ENCODE data around the gene ANKRD52.

ANKRD52 gene

DNA sequence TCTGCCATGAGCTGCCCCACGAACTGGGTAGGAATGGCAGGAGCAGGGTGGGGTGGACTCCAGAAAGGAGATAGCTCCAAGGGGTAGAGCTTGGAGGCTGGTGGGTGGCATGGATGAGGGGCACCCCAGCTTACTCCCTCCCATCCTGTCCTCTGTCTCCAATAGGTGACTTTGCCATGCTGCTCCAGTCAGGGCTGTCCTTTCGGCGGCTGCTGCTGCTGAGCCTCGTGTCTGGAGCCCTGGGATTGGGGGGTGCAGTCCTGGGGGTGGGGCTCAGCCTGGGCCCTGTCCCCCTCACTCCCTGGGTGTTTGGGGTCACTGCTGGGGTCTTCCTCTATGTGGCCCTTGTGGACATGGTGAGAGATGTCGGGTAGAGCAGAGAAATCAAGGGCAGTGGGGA is 21.2 kb downstream of the ANKRD52 start:
- H3K4me3 ChIP-seq (ENCODE audit: low read length), result no peak overlapping the region
- no peaks in the 10 kb centered on the region for H3K4me1 ChIP-seq (ENCODE audit: control insufficient read depth, insufficient read depth, low read length)
- H3K27me3 ChIP-seq (ENCODE audit: control insufficient read depth, insufficient read depth, low read length), result no peaks in the 10 kb centered on the region
- peaks cover 44% of the 10 kb centered on the region for H3K36me3 ChIP-seq (ENCODE audit: insufficient read depth, low read length)
- H3K9ac ChIP-seq (ENCODE audit: low read depth, low read length), result no peak overlapping the region
- H3K9me3 ChIP-seq (replicated peaks; ENCODE audit: low read length), result no peaks in the 10 kb centered on the region
- H3K4me2 ChIP-seq (ENCODE audit: low read length), result no peak overlapping the region

DNA sequence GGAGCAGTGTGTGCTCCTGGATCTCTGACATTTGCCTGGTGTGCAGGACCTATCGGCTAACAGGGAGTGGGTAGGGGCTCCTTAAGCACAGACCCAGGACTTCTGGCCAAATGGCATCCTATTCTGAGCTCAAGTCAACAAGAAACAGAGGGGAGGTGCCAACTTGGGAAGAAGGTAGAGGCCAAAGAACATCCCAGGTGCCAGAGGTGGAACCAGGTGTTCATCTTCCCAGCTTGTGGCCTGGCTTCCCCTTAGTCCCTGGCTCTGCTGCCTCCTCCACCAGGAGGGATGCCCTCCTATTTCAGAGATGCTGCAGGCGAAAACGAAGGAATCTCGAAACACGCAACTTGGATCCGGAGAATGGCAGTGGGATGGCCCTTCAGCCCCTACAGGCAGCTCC is 22.1 kb downstream of the ANKRD52 start:
- H3K4me2 ChIP-seq (ENCODE audit: low read length), result no peak overlapping the region
- H3K9ac ChIP-seq (ENCODE audit: low read depth, low read length), result no peak overlapping the region
- peaks cover 37% of the 10 kb centered on the region for H3K36me3 ChIP-seq (ENCODE audit: insufficient read depth, low read length)
- no peaks in the 10 kb centered on the region for H3K4me1 ChIP-seq (ENCODE audit: control insufficient read depth, insufficient read depth, low read length)
- no peaks in the 10 kb centered on the region for H3K9me3 ChIP-seq (replicated peaks; ENCODE audit: low read length)
- no peak overlapping the region for H3K4me3 ChIP-seq (ENCODE audit: low read length)
- H3K27me3 ChIP-seq (ENCODE audit: control insufficient read depth, insufficient read depth, low read length), result no peaks in the 10 kb centered on the region

DNA sequence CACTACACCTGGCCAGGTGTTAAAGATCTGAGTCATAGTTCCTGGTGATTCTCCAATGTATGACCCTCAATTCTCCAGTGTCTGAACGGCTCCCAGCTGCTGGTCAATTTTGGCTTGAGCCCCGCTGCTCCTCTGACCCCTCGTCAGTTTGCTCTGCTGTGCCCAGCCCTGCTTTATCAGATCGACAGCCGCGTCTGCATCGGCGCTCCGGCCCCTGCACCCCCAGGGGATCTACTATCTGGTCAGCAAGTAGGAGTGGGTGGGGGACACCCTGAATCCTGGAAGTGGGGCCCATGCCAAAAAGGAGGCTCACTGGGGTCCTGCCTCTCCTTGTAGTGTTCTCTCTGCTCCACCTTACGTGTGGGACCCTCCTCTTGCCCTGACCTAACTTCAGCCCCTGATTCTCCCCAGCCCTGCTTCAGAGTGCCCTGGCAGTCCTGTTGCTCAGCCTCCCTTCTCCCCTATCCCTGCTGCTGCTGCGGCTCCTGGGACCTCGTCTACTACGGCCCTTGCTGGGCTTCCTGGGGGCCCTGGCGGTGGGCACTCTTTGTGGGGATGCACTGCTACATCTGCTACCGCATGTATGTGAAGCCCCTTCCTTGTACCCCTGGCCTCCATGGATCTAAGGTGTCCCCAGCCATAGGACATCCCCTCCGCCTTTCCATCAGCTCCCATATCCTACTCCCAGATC is 23.3 kb downstream of the ANKRD52 start:
- Histone ChIP-seq H3K4me2 (ENCODE audit: low read length) (no peak overlapping the region), H3K9me3 (replicated peaks; ENCODE audit: low read length) (no peaks in the 10 kb centered on the region), H3K4me3 (ENCODE audit: low read length) (no peak overlapping the region), H3K4me1 (ENCODE audit: control insufficient read depth, insufficient read depth, low read length) (no peaks in the 10 kb centered on the region), H3K27me3 (ENCODE audit: control insufficient read depth, insufficient read depth, low read length) (no peaks in the 10 kb centered on the region), H3K9ac (ENCODE audit: low read depth, low read length) (no peak overlapping the region), H3K36me3 (ENCODE audit: insufficient read depth, low read length) (peaks cover 29% of the 10 kb centered on the region)

DNA sequence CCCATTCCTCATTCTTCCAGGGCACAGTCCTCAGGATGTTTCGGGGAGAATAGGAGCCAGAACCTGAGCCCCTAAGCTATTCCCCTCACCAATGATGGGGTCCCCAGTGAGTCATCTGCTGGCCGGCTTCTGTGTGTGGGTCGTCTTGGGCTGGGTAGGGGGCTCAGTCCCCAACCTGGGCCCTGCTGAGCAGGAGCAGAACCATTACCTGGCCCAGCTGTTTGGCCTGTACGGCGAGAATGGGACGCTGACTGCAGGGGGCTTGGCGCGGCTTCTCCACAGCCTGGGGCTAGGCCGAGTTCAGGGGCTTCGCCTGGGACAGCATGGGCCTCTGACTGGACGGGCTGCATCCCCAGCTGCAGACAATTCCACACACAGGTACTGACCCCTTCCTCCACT is 27.0 kb downstream of the ANKRD52 start:
- Histone ChIP-seq H3K4me2 (ENCODE audit: low read length) (no peak overlapping the region), H3K9ac (ENCODE audit: low read depth, low read length) (no peak overlapping the region), H3K4me1 (ENCODE audit: control insufficient read depth, insufficient read depth, low read length) (no peaks in the 10 kb centered on the region), H3K9me3 (replicated peaks; ENCODE audit: low read length) (no peaks in the 10 kb centered on the region), H3K4me3 (ENCODE audit: low read length) (no peak overlapping the region), H3K36me3 (ENCODE audit: insufficient read depth, low read length) (peaks cover 4% of the 10 kb centered on the region), H3K27me3 (ENCODE audit: control insufficient read depth, insufficient read depth, low read length) (no peaks in the 10 kb centered on the region)

DNA sequence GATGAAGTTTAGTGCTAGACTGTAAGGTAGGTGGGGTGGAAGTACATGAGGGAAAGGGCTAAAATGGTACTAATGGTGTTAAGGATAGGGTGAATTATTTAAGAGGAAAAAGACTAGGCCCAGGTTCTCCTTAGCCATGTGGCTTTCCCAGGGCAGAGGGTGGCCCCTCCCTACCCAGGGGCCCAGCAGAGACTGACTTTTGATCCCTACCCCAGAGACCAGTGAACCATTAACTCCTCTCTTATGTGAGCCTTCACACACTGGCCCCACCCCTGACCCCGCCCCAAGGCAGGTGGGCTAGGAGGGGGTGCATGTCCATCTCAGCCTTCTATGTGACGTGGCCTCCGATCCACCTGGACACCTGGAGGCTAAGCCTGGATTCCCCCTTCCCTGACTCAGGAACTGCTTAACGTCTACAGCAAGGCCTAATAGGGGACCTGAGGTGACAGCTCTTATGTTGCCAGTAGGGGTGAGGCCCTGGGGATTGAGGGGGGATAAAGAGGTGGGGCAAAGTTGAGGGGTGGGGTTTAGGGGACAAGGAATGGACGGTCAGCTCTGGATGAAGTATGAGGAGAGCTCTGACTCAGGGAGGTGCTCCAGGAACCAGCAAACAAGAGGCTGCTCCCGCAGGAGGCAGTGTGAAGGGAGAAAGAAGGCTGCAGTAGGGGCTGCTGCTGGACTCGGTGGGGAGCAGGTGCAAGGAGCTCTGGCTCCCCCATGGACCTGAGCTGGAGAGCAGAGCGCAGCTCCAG is 27.6 kb downstream of the ANKRD52 start:
- no peak overlapping the region for H3K9ac ChIP-seq (ENCODE audit: low read depth, low read length)
- no peaks in the 10 kb centered on the region for H3K27me3 ChIP-seq (ENCODE audit: control insufficient read depth, insufficient read depth, low read length)
- no peaks in the 10 kb centered on the region for H3K4me1 ChIP-seq (ENCODE audit: control insufficient read depth, insufficient read depth, low read length)
- no peak overlapping the region for H3K4me2 ChIP-seq (ENCODE audit: low read length)
- no peaks in the 10 kb centered on the region for H3K9me3 ChIP-seq (replicated peaks; ENCODE audit: low read length)
- no peaks in the 10 kb centered on the region for H3K36me3 ChIP-seq (ENCODE audit: insufficient read depth, low read length)
- H3K4me3 ChIP-seq (ENCODE audit: low read length), result no peak overlapping the region

GRCh38 chr12:56229916-56230431 is 28.2 kb downstream of the ANKRD52 start, which contains the start of gene SLC39A5:
Gene SLC39A5 (plus strand): TSS chr12:56230051. CDS start chr12:56231275, 1,224 bp downstream.
- H3K9me3 ChIP-seq (replicated peaks; ENCODE audit: low read length), result no peaks in the 10 kb centered on the region
- H3K4me1 ChIP-seq (ENCODE audit: control insufficient read depth, insufficient read depth, low read length), result peaks cover 4% of the 10 kb centered on the region
- no peak within 1 kb of the TSS for H3K9ac ChIP-seq (ENCODE audit: low read depth, low read length)
- H3K4me3 ChIP-seq (ENCODE audit: low read length), result no peak within 1 kb of the TSS
- no peaks in the 10 kb centered on the region for H3K36me3 ChIP-seq (ENCODE audit: insufficient read depth, low read length)
- H3K27me3 ChIP-seq (ENCODE audit: control insufficient read depth, insufficient read depth, low read length), result no peaks in the 10 kb centered on the region
- H3K4me2 ChIP-seq (ENCODE audit: low read length), result no peak within 1 kb of the TSS

GRCh38 chr12:56229082-56229481 is 29.1 kb downstream of the ANKRD52 start:
- Histone ChIP-seq H3K36me3 (ENCODE audit: insufficient read depth, low read length) (no peaks in the 10 kb centered on the region), H3K9me3 (replicated peaks; ENCODE audit: low read length) (no peaks in the 10 kb centered on the region), H3K4me2 (ENCODE audit: low read length) (no peak overlapping the region), H3K4me1 (ENCODE audit: control insufficient read depth, insufficient read depth, low read length) (peaks cover 8% of the 10 kb centered on the region), H3K27me3 (ENCODE audit: control insufficient read depth, insufficient read depth, low read length) (no peaks in the 10 kb centered on the region), H3K4me3 (ENCODE audit: low read length) (no peak overlapping the region), H3K9ac (ENCODE audit: low read depth, low read length) (no peak overlapping the region)

DNA sequence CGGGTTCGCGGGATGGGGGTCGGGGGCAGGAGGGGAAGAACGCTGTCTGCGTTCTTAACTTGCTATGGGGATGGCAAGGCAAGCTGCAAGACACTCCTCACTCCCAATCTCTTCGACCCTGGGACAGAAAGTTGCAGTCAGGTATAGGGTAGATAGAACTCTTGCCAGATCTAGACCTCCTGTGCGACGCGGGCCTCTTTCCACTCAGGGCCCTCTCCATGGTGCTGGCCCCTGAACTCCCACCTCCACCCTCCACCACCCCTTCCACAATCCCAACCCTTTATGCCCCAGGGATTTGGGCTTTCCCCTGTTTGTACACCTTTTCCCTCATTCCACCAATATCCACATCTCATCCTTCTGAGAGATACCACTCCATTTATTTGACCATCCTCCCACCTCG is 33.2 kb downstream of the ANKRD52 start:
- Histone ChIP-seq H3K27me3 (ENCODE audit: control insufficient read depth, insufficient read depth, low read length) (no peaks in the 10 kb centered on the region), H3K4me2 (ENCODE audit: low read length) (peak overlapping the region; percentile 92), H3K4me3 (ENCODE audit: low read length) (peak overlapping the region; percentile 85), H3K9ac (ENCODE audit: low read depth, low read length) (peak overlapping the region; percentile 87), H3K9me3 (replicated peaks; ENCODE audit: low read length) (no peaks in the 10 kb centered on the region), H3K36me3 (ENCODE audit: insufficient read depth, low read length) (no peaks in the 10 kb centered on the region), H3K4me1 (ENCODE audit: control insufficient read depth, insufficient read depth, low read length) (peaks cover 25% of the 10 kb centered on the region)

DNA sequence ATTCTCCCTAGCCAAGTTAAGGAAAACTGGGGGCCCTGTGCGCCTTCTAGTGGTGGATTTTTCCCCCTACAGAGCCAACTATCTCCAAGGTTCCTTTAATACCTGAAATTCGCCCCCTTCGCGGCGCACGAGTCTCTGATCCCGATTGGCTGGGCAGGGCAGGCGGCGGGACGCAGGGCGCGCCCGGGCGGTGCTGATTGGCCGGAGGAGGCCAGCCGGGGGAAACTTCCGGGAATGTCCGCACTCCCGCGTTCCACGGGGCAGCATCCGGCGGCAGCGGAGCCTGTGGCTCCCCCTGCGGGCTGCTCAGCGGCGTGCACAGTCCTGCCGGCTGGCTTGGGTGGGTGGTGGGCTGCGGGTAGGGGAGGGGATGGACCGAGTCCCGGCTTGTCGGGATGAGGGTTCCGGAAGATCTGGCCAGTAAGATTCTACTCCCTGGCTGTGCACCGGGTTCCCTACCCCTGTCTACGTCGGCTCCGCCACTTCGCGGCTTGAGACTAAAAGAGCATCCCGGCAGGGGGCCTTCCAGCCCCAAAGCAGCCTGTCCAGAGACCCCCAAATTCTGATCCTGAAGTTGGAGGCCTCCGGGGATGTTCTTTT is 34.0 kb downstream of the ANKRD52 start, which contains the start of gene NABP2:
NABP2 (plus strand) TSS at position 241 of the 600 bp plus-strand sequence. CDS start 515 bp downstream, outside the sequence.
- H3K4me2 ChIP-seq (ENCODE audit: low read length), result peak within 1 kb of the TSS; percentile 92
- H3K27me3 ChIP-seq (ENCODE audit: control insufficient read depth, insufficient read depth, low read length), result no peaks in the 10 kb centered on the region
- peaks cover 26% of the 10 kb centered on the region for H3K4me1 ChIP-seq (ENCODE audit: control insufficient read depth, insufficient read depth, low read length)
- no peaks in the 10 kb centered on the region for H3K9me3 ChIP-seq (replicated peaks; ENCODE audit: low read length)
- no peaks in the 10 kb centered on the region for H3K36me3 ChIP-seq (ENCODE audit: insufficient read depth, low read length)
- peak within 1 kb of the TSS; percentile 87 for H3K9ac ChIP-seq (ENCODE audit: low read depth, low read length)
- H3K4me3 ChIP-seq (ENCODE audit: low read length), result peak within 1 kb of the TSS; percentile 85

DNA sequence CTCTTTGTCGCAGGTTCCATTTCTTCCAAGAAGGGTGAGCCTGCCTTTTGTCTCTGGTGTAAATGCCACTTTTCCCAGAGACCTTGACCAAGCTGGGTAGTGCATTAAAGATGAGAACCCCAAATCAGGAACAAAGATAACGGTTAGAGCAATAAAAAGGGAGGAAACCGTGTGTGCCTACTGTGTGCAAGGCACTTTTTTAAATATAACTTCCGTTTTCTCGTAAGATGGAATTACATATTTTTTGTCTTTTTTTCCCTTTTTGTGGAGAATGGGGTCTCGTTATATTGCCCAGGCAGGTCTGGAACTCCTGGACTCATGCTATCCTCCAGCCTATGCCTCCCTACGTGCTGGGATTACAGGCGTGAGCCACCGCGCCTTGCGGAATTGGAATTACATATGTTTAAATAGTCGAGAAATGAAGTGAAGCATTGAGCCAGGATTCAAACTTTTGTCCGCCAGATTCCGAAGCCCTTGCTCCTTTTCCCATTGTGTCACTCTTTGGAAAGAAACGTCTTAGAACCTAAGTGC is 34.5 kb downstream of the ANKRD52 start:
- no peaks in the 10 kb centered on the region for H3K36me3 ChIP-seq (ENCODE audit: insufficient read depth, low read length)
- H3K9me3 ChIP-seq (replicated peaks; ENCODE audit: low read length), result no peaks in the 10 kb centered on the region
- H3K27me3 ChIP-seq (ENCODE audit: control insufficient read depth, insufficient read depth, low read length), result no peaks in the 10 kb centered on the region
- H3K4me3 ChIP-seq (ENCODE audit: low read length), result peak overlapping the region; percentile 63
- peak overlapping the region; percentile 51 for H3K9ac ChIP-seq (ENCODE audit: low read depth, low read length)
- H3K4me1 ChIP-seq (ENCODE audit: control insufficient read depth, insufficient read depth, low read length), result peaks cover 26% of the 10 kb centered on the region
- peak overlapping the region; percentile 78 for H3K4me2 ChIP-seq (ENCODE audit: low read length)

- H3K36me3 ChIP-seq (ENCODE audit: insufficient read depth, low read length), result no peaks in the 10 kb centered on the region
- H3K9me3 ChIP-seq (replicated peaks; ENCODE audit: low read length), result no peaks in the 10 kb centered on the region
- H3K4me2 ChIP-seq (ENCODE audit: low read length), result peak overlapping the region; percentile 85
- H3K27me3 ChIP-seq (ENCODE audit: control insufficient read depth, insufficient read depth, low read length), result no peaks in the 10 kb centered on the region
- H3K4me3 ChIP-seq (ENCODE audit: low read length), result peak overlapping the region; percentile 79
- peaks cover 26% of the 10 kb centered on the region for H3K4me1 ChIP-seq (ENCODE audit: control insufficient read depth, insufficient read depth, low read length)
- peak overlapping the region; percentile 88 for H3K9ac ChIP-seq (ENCODE audit: low read depth, low read length)
These were observed 35.7 kb downstream of the ANKRD52 start for GRCh38 chr12:56222531-56222895.

Data from skeletal muscle satellite cell (primary cell).